Suprapubic skin (tissue), 4 donors: Measurements from ENCODE around the gene MYH11. TPM values are rescaled to one million over a fixed set of nuclear protein-coding genes. Genes with fewer than 3 reads are reported as not detected.
A peak's percentile ranks its signal among the peaks of the same experiment; 100 is the strongest.

Experiments used
- DNase-seq, 2 donors: peaks; one replicate each; pipeline ENCODE4 v3.0.0-alpha.2; 2019; ENCODE audit warnings: low spot score in 2 of 2
- H3K27ac ChIP-seq: fragments of 200-600 bp; sonication (generic); one replicate; pipeline ENCODE4 v1.5.1; 2019
- H3K27me3 ChIP-seq: fragments of 200-600 bp; sonication (generic); one replicate; pipeline ENCODE4 v1.5.1; 2019
- H3K36me3 ChIP-seq: fragments of 200-600 bp; sonication (generic); one replicate; pipeline ENCODE4 v1.5.1; 2019
- H3K4me1 ChIP-seq: fragments of 200-600 bp; sonication (generic); one replicate; pipeline ENCODE4 v1.5.1; 2019
- H3K4me3 ChIP-seq: fragments of 200-600 bp; sonication (generic); one replicate; pipeline ENCODE4 v1.5.1; 2019; ENCODE audit warnings: mild to moderate bottlenecking
- H3K9me3 ChIP-seq: fragments of 200-600 bp; sonication (generic); one replicate; pipeline ENCODE4 v1.5.1; 2019
- CTCF ChIP-seq, 2 donors: fragments of 200-600 bp in 1 of 2; fragments of 450-650 bp in 1 of 2; sonication (generic) in 1 of 2; IDR thresholded peaks; one replicate each; pipeline ENCODE4 v1.5.1; 2016 to 2019; ENCODE audit warnings: antibody characterized with exemption in 2 of 2, mild to moderate bottlenecking in 1 of 2, moderate library complexity in 1 of 2
- EP300 ChIP-seq: sonication (generic); formaldehyde crosslinking; IDR thresholded peaks from one replicate; pipeline ENCODE4 v1.6.1; 2017; ENCODE audit warnings: antibody characterized with exemption
- POLR2A ChIP-seq, 2 donors: fragments of 450-650 bp; IDR thresholded peaks; one replicate each; pipeline ENCODE4 v1.6.1; 2017; ENCODE audit warnings: antibody characterized with exemption in 2 of 2, mild to moderate bottlenecking in 2 of 2, moderate library complexity in 2 of 2
- POLR2AphosphoS5 ChIP-seq, 3 donors: sonication (generic); formaldehyde crosslinking; IDR thresholded peaks; one replicate each; pipeline ENCODE4 v1.6.1; 2017; ENCODE audit warnings: antibody characterized with exemption in 3 of 3
- WGBS: methylation state at CpG from one replicate; pipeline ENCODE4 v1.1.5; 2018; 5-methylcytosine and 5-hydroxymethylcytosine counted together
- total RNA-seq, 4 donors: library from RNA; depleted of rRNA; stranded (reverse); fragments of >200 nt; gene quantifications; one replicate each; pipeline ENCODE4 v1.1.0, GENCODE V29; 2016

Gene MYH11
- total RNA-seq, result 10 to 100 TPM; 24.2 to 54.8 (median 36.0) TPM

GRCh38 chr16:15856901-15857698 lies at the start of gene MYH11:
TSS of gene MYH11 (minus strand) at chr16:15857028. CDS start at chr16:15838252, 18,776 bp downstream.
- Histone ChIP-seq H3K4me1 (peaks cover 19% of the 10 kb centered on the region), H3K4me3 (peak within 1 kb of the TSS; percentile 48), H3K27ac (no peak within 1 kb of the TSS), H3K9me3 (no peaks in the 10 kb centered on the region), H3K36me3 (no peaks in the 10 kb centered on the region), H3K27me3 (peaks cover 38% of the 10 kb centered on the region)
- DNase-seq, result no peak
- TF ChIP-seq POLR2AphosphoS5 (IDR thresholded peaks at IDR 0.05), result no peak
- TF ChIP-seq EP300, result no peak
- no peak for TF ChIP-seq CTCF (IDR thresholded peaks at IDR 0.05)
- under 1% methylated on average over 13 of the region's 49 CpGs for WGBS

- Histone ChIP-seq H3K36me3 (no peaks in the 10 kb centered on the region), H3K27me3 (no peaks in the 10 kb centered on the region), H3K4me1 (no peaks in the 10 kb centered on the region), H3K9me3 (peaks cover 4% of the 10 kb centered on the region), H3K27ac (no peak overlapping the region), H3K4me3 (no peak overlapping the region)
- WGBS, result 81% methylated on average over 2 of the region's 2 CpGs
- DNase-seq, result no peak
- no peak for TF ChIP-seq POLR2A (IDR thresholded peaks at IDR 0.05)
- TF ChIP-seq CTCF (IDR thresholded peaks at IDR 0.05), result no peak
- TF ChIP-seq POLR2AphosphoS5 (IDR thresholded peaks at IDR 0.05), result no peak
- TF ChIP-seq EP300, result no peak
These were observed 49.6 kb upstream of the MYH11 start for GRCh38 chr16:15906439-15906838.

GRCh38 chr16:15903960-15904359 lies 47.1 kb upstream of the MYH11 start:
- no peak overlapping the region for H3K4me3 ChIP-seq
- H3K9me3 ChIP-seq, result peaks cover 4% of the 10 kb centered on the region
- H3K27ac ChIP-seq, result no peak overlapping the region
- TF ChIP-seq CTCF (IDR thresholded peaks at IDR 0.05), result no peak
- no peak for TF ChIP-seq EP300
- TF ChIP-seq POLR2A (IDR thresholded peaks at IDR 0.05), result no peak
- no peak for TF ChIP-seq POLR2AphosphoS5 (IDR thresholded peaks at IDR 0.05)
- no peaks in the 10 kb centered on the region for H3K36me3 ChIP-seq
- DNase-seq, result no peak
- no peaks in the 10 kb centered on the region for H3K27me3 ChIP-seq
- WGBS, result 96% methylated on average over 5 of the region's 5 CpGs
- peaks cover 10% of the 10 kb centered on the region for H3K4me1 ChIP-seq

GRCh38 chr16:15900901-15901500 lies 44.2 kb upstream of the MYH11 start:
- peak overlapping the region; percentile 67 for H3K27ac ChIP-seq
- WGBS, result 48% methylated on average over 6 of the region's 6 CpGs
- peaks cover 10% of the 10 kb centered on the region for H3K4me1 ChIP-seq
- H3K4me3 ChIP-seq, result no peak overlapping the region
- no peak for TF ChIP-seq CTCF (IDR thresholded peaks at IDR 0.05)
- no peak for TF ChIP-seq EP300
- TF ChIP-seq POLR2A (IDR thresholded peaks at IDR 0.05), result no peak
- no peak for TF ChIP-seq POLR2AphosphoS5 (IDR thresholded peaks at IDR 0.05)
- H3K27me3 ChIP-seq, result no peaks in the 10 kb centered on the region
- H3K36me3 ChIP-seq, result no peaks in the 10 kb centered on the region
- peaks cover 4% of the 10 kb centered on the region for H3K9me3 ChIP-seq
- DNase-seq, result no peak

GRCh38 chr16:15900357-15900756 lies 43.5 kb upstream of the MYH11 start:
- H3K4me1 ChIP-seq, result peaks cover 10% of the 10 kb centered on the region
- H3K36me3 ChIP-seq, result no peaks in the 10 kb centered on the region
- H3K27me3 ChIP-seq, result no peaks in the 10 kb centered on the region
- WGBS, result 76% methylated on average over 3 of the region's 3 CpGs
- peak overlapping the region; percentile 67 for H3K27ac ChIP-seq
- H3K4me3 ChIP-seq, result no peak overlapping the region
- DNase-seq, result no peak
- H3K9me3 ChIP-seq, result no peaks in the 10 kb centered on the region
- TF ChIP-seq EP300, result no peak
